ENCODE results near the gene MEDAG. TPM values are rescaled to one million over a fixed set of nuclear protein-coding genes. Genes with fewer than 3 reads are reported as not detected.
A peak's percentile ranks its signal among the peaks of the same experiment; 100 is the strongest.

Gene MEDAG
- polyA plus RNA-seq, 12 donors: 7.6 to 17.9 (median 10.7) TPM; not detected in 1

GRCh38 chr13:30871588-30872275 is 34.3 kb upstream of the MEDAG start:
- DNase-seq: peak; percentile 85

DNA sequence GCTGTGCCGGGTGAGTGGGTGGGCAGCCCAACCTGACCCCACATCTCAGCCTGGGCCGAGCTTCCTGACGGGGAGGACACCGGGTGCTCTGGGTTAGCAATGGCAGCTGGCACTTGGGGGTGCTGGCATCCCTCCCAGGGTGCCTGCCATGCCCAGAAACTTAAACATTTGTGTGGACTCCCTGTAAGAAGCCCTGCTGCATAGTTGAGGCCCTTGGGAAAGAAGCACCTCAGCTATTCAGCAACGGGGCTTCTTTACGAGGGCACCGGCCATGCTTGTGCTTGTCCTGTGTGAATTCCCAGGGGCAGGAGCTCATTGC is 33.8 kb upstream of the MEDAG start:
- no peak for DNase-seq

DNA sequence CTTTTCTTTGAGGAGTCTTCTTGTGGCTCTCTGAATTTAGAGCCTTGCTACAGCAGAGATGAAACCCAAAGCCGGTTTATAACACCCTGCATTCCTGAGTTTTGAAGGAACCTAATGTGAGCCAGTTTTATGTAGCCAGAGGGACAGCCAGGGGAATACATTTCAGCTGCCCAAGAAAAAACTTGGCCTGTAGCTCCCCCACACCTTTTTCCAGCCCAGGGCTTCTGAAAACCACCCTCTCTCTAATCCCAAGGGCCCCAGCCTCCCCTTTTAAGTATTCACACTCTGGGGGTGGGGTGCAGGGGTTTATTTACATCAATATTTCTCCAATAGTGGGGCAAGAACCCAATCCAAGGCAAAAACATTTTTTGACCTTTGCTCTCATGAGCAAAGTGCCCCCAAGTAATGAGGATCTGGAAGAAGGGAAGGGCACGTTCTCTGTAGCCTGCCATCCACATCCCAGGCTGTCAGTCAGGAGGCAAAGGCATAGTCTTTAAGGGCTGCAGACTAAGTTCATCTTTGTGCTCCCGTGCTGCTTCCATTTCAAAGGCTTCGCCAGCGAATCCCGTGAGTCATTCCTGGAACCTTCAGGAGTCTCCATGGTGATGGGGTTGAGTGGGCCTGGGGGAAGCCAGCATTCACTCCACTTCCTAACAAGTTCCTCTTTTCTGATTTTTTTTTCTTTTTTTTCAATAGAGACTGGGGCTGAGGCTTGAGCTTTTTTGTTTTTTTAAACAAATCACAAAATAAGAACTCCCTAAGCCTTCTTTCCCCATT is 33.2 kb upstream of the MEDAG start:
- DNase-seq: peak; percentile 87

DNA sequence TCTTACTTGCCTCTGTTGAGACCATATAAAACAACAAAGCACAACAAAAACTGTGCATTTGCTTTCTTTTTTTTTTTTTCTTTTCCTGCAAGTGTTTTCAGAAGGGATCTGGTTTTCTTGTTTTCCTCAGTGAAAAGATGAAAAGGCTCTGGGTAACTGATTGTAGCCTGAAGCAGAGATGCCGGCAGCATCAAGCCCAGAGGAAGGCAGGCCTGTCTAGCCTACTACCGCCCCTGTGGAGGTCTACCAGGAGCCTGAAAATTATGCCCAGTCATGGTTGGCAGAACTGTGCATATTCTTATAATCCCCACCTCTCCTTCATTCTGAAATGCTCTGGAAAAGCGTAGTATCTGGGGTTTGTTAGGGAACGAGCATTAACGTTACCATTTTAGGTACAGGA is 32.6 kb upstream of the MEDAG start:
- DNase-seq: peak; percentile 28

DNA sequence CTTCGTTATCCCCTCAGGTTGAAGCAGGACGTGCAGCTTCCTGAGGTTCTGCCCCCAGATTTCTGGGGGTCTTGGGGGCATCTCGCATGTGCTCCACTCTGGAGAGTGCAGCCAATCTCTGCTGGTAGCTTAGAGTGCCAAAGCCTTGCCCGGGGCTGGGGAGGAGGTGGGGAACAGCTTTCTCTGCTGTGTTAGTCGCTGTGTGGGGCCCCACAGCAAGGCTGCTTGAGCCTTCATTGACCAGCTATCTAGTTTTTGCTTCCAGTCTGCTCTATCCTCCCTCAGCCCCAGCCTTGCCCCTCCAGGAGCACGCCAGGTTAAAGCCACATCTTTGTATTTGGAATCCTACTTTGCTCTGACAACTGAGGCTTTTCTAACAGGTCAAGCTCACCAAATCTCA is 32.0 kb upstream of the MEDAG start:
- no peak for DNase-seq

DNA sequence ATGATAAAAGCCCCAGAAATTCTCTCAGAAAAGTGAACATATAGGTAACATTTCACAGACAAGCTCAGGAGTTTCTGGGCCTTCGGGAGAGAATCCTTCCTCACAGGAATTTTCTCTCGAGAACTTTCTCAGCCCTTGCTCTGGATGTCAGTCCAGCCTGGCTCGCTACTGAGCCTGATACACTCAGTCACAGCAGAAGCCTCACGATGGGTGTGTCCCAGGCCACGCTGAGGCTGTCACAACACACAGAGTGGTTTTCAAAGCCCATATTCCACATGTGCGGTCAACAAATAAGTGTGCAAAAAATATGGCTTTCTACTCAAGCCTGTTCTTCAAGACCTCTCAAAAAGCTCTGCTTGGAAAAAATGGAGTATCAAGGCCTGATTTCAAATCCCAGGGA is 31.5 kb upstream of the MEDAG start:
- no peak for DNase-seq

- DNase-seq: no peak
Measured at GRCh38 chr13:30877335-30877734, 28.7 kb upstream of the MEDAG start.

DNA sequence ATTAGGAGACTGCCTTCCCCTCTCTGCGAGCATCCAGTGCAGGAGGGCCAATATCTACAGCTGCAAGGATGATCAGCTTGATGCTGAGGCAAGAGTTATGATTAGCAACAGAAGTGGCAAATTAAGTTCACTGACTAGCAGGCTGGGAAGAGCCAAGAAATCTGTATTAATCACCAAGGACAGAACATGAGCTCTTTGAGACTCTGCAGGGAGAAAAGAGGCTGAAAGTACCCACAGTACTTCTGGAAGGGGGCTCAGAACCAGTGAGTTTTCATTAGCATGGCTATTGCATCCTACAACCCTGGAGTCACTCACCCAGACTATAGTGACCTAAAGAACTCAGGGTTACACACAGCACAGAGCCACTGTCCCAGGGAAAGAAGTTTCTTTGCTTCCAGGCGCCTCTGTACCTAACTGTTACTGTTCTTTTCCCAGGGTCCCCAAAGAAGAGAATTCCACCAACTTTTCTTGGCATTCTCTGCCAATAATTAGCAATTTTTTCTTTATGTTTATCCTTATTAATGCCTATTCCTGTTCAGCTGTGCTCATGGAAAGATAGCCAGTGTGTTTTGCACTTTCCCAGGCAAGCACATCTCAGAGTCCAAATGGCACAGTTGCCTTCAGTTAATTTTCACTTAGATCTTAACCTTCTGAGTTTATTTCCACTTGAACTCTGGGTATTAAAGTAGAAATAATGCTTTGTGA is 25.8 kb upstream of the MEDAG start:
- DNase-seq: no peak

GRCh38 chr13:30880856-30881155 is 25.3 kb upstream of the MEDAG start:
- no peak for DNase-seq

DNA sequence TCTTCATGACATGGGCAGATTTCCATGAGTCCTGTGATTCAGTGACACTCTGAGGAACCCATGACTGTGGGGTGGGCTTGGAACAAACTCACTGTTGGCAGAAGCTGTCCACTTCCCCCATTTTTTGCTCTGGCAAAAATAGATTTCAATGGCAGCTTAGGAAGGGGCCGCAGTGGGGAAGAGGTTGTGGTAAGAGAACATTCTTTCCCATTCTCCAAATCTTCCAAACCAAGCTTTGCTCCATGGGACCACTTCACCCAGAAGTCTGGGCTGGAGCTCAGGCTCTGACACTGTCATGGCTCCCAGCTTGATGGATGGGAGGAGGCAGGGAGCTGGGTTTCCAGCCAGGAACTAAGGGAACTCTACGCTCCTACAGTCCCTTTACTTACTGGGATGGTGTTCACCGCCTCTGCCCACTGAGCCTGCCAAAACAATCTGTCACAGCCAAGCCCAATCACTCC is 24.9 kb upstream of the MEDAG start:
- DNase-seq: no peak

DNA sequence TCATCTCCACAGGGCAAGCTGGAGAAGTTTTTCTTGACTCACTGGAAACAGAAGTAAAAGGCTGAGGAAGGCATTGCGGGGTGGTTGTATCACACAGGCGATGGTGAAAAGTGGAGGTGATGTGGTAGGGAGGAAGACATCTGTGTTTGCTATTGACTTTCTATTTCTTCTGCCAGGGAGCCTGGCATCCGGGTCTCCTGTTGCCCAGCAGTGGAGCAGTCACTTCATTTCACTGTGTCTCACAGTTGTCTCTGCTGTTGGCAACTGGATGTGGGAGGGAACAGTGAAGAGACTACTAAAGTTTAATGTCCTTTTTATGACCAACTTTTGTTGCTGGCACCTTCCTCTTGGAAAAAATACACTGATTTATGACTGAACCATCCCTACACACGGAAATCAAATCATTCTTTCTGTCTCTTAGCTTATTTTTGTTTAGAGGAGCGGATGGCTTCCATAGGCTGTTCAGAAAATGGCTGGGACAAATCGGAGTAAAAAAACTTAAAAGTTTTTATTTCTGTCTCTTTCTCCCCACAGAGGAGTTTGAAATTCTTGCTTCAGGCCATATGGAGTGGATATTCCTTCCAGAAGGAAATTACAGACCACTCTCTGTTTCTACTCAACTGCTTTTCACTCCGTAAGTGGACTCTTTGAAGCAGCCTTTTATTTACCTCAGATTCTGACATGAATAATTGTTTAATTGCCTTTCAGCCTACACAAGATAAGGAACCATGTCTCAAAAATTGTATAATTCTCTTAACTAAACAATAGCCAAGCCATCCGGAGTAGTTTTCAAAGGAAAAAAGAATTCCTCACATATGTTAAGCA is 23.8 kb upstream of the MEDAG start:
- DNase-seq: no peak

DNA sequence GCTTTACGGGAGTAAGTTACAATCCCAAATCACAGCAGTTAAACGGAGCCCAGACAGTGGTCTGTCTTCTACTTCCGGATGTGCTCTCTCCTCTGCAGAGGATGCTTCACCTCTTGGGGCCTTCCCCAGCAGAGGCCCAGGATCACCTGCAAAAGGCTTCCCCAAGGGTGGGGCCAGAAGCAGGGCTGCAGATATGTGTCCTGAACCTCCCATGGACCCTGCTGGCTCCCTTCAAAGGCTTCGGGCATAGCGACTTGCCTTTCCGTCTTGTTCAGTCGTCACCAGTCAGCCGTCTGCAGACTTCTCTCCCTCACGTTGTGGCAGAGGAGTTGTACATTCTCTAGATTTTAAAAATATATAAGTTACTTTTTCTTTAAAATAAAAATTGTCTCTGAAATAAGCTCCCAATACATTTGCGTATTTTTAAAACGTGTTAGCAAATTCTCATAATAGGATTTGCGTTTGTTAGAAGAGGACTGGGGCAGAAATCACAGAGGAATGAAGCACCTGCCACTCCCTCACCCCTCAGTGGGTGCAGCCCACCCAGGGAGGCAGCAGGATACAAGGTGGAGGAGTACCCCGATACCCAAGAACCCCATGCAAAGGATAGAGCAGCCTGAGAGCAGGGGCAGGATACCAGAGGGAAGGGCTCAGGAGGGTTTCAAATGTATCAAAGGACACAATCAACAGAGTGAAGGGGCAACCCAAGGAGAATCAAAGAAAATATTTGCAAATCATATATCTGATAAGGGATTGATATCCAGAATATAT is 22.9 kb upstream of the MEDAG start:
- no peak for DNase-seq

GRCh38 chr13:30884543-30884942 is 21.5 kb upstream of the MEDAG start:
- DNase-seq: no peak

DNA sequence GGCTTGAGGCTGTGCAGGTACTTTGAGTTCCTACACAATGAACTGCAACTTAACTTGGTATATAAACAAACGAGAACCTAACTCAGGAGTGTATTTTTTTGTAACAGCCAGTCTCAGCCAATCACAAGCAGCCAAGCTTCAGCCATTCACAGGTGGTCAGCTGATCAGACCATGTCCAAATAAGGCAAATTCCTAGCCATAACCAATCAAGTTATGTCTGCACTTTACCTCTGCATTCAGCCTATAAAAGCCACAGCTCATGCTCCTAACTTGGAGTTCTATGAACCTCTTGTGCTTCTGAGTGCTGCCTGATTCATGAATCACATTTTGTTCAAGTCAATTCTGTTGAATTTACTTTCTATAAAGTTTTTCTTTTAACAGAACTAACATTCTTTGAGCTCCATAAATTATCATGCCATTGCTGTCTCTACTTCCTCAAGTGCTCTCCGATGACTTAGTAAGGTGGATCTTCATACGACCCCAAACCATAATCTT is 16.8 kb upstream of the MEDAG start:
- DNase-seq: no peak

GRCh38 chr13:30892966-30893365 is 13.1 kb upstream of the MEDAG start:
- DNase-seq: no peak

DNA sequence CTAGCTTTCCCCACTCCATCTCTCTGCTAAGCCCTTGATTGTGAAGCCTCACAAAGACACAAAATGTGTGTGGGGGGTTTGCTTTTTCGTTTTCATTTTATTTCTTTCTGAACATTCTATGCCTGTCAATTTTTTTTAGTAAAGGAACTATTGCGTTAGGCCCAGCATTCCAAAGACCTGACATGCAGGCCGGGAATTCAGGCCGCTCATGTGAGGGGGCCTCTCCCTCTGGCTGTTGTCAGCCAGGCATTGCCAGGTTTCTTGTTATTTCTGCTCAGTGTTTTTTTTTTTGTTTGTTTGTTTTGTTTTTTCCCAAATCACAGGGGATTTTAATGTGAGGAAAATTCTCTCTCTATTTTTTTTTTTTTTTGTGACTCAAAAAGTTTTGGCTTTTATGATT is 10.3 kb upstream of the MEDAG start:
- no peak for DNase-seq

- DNase-seq: no peak
Measured at GRCh38 chr13:30898070-30898469, 8.0 kb upstream of the MEDAG start.

DNA sequence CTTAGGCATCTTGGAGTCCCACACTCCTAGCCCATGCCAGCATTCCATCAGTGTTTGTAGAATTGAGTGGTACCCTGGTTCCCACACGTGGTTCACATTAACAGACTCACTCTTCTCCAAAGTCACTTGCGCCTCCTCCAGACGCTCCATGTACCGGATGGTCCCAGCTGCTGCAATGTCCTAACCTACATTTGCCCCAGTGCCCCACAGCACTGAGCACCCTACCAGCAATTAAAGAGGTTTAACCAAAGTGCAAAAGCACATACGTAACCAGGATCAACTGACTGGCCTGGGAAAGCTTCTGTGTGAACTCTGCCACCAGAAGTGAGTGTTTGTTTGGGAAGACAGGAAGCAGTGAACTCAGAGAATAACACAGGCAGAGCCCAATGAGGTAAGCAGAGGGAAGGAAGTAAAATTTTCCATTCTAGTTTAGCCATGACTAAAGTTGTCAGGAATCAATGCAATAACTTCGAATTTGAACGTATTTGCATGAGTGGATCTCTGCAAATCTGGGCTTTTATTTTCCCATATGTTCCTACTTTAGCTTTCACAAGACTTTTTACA is 7.3 kb upstream of the MEDAG start:
- peak; percentile 71 for DNase-seq

DNA sequence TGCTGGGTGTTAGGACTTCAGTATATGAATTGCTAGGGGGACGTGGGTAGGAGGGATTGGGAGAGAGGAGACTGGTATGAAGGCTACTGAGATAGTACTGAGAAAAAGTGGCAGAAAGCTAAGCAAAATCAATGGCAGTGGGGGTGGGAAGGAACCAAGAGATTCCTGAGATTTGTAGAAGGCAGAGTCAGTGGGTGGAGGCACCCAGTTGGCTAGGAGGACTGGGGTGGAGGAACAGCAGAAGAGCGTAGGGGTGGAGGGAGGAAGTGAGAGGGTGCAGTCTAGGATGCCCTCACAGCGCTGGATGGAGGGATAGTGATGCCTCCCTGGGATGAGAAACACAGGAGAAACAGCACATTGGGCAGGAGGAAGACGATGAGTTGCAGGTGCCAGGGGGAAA is 5.6 kb upstream of the MEDAG start:
- DNase-seq: no peak

- no peak for DNase-seq
Measured at GRCh38 chr13:30900952-30901749, 4.9 kb upstream of the MEDAG start.
